DOHH2 (cell line): ENCODE data around the gene DHRS3.

Experiments used
- EZH2phosphoT487 ChIP-seq: fragments of 200-600 bp; sonication (generic); IDR thresholded peaks from 2 replicates; pipeline ENCODE4 v1.6.1; 2017; ENCODE audit warnings: borderline replicate concordance, mild to moderate bottlenecking, antibody characterized with exemption, low read length, moderate library complexity, mixed read lengths
- TF ChIP-seq, protein P1 (sequence below): fragments of 200-600 bp; sonication (generic); IDR thresholded peaks from one replicate; pipeline ENCODE4 v1.5.1; 2014; ENCODE audit warnings: antibody characterized with exemption, mild to moderate bottlenecking, low read depth, low read length; ENCODE audit not compliant: poor library complexity, severe bottlenecking

DNA sequence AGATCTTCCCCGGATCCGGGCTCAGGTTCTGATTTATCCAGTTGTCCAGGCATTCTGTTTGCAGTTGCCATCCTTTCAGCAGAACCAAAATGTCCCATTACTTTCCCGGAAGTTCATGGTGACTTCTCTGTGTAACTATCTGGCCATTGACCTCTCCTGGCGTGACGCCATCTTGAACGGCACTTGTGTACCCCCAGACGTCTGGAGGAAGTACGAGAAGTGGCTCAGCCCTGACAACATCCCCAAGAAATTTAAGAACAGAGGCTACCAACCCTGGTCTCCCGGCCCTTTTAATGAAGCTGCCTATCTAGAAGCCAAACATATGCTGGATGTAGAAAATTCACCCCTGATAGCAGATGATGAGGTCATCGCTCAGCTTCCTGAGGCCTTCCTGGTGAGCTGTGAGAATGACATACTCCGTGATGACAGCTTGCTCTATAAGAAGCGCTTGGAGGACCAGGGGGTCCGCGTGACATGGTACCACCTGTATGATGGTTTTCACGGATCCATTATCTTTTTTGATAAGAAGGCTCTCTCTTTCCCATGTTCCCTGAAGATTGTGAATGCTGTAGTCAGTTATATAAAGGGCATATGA lies 48.2 kb upstream of the DHRS3 start:
- TF ChIP-seq, protein P1, sequence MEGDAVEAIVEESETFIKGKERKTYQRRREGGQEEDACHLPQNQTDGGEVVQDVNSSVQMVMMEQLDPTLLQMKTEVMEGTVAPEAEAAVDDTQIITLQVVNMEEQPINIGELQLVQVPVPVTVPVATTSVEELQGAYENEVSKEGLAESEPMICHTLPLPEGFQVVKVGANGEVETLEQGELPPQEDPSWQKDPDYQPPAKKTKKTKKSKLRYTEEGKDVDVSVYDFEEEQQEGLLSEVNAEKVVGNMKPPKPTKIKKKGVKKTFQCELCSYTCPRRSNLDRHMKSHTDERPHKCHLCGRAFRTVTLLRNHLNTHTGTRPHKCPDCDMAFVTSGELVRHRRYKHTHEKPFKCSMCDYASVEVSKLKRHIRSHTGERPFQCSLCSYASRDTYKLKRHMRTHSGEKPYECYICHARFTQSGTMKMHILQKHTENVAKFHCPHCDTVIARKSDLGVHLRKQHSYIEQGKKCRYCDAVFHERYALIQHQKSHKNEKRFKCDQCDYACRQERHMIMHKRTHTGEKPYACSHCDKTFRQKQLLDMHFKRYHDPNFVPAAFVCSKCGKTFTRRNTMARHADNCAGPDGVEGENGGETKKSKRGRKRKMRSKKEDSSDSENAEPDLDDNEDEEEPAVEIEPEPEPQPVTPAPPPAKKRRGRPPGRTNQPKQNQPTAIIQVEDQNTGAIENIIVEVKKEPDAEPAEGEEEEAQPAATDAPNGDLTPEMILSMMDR = no peak
- TF ChIP-seq EZH2phosphoT487 = no peak
